HG02884 (cell line): ENCODE measurements around the gene HKDC1.
"Not testable (repeated sequence)": the region's sequence is repeated elsewhere in the genome, so short reads cannot be mapped to it uniquely, and the experiment has no call there.

ENCODE experiments used
- ATAC-seq: cut with Tn5 transposase; IDR thresholded peaks from one replicate; pipeline ENCODE4 v1.9.1; 2021; ENCODE audit warnings: mild to moderate bottlenecking, moderate library complexity; ENCODE audit not compliant: unreplicated experiment

The HKDC1 gene

DNA sequence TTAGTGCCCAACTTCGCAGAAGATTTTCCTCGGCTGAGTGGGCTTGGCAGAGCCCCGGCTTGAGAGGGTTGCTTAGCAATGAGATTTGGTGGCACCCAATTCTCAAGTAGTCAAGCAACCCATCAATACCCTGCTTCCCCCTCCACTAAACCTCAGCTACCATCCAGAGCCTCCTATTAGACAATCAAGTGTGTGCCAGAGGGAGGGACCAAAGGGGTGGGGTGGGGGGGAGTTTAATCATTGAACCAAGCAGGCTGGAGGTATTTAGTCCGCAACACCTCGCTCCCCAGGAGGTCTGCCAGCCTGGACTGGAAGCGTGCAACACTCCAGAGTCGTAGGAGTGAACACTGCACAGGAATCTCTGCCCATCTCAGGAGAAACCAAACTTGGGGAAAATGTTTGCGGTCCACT is at the start of gene HKDC1:
HKDC1 (plus strand) TSS at position 292 of the 411 bp plus-strand sequence; CDS start at position 396, 104 bp downstream.
- ATAC-seq: no peak

GRCh38 chr10:69172241-69172982 is 47.7 kb upstream of the HKDC1 start:
- no peak for ATAC-seq

DNA sequence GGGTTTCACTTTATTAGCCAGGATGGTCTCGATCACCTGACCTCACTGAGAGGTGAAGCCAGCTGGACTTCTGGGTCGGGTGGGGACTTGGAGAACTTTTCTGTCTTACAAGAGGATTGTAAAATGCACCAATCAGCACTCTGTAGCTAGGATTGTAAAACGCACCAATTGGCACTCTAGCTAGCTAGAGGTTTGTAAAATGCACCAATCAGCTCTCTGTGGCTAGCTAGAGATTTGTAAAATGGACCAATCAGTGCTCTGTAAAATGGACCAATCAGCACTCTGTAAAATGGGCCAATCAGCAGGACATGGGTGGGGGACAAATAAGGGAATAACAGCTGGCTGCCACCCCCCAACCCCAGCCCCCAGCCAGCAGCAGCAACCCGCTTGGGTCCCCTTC is 44.8 kb upstream of the HKDC1 start:
- ATAC-seq: not testable (repeated sequence)

DNA sequence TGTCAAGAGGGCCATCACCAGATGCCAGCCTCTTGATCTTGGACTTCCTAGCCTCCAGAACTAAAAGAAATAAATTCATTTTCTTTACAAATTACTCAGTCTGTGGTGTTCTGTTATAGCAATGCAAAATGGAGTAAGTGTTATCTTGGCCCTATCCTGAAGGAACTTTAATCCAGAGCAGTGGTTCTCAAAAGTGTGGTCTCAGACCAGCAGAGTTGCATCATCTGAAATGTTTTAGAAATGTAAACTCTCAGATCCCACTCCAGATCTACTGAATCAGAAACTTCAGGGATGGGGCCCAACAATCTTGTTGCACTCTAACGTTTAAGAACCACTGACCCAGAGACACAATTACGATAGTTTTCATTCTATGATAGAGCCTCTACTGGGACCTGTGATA is 43.3 kb upstream of the HKDC1 start:
- ATAC-seq: no peak

DNA sequence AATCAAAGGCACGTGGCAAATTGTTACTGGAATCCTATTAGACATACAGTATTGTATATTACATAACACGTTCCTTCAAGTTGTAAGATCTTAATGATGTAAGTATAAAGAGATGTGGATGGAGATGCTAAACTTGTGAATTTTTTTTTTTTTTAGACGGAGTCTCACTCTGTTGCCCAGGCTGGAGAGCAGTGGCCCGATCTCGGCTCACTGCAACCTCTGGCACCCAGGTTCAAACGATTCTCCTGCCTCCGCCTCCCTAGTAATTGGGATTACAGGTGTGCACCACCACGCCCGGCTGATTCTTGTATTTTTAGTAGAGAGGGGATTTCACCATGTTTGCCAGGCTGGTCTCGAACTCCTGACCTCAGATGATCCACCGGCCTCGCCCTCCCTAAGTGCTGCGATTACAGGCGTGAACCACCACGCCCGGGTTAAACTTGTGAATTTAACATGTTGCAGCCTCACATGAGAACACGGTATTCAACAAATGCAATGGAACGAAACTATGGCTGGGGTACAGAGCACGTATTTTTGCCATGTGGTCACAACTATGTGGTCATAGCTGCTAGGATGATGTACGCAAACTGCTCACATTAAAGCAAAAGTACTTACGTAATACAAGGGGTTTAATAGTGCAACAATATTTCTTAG is 40.9 kb upstream of the HKDC1 start:
- peak; percentile 23 for ATAC-seq

GRCh38 chr10:69179743-69180524 is 40.2 kb upstream of the HKDC1 start, which contains the start of gene SUPV3L1:
SUPV3L1 (plus strand) TSS chr10:69180234; CDS start chr10:69180292, 58 bp downstream.
- ATAC-seq: peak; percentile 82

DNA sequence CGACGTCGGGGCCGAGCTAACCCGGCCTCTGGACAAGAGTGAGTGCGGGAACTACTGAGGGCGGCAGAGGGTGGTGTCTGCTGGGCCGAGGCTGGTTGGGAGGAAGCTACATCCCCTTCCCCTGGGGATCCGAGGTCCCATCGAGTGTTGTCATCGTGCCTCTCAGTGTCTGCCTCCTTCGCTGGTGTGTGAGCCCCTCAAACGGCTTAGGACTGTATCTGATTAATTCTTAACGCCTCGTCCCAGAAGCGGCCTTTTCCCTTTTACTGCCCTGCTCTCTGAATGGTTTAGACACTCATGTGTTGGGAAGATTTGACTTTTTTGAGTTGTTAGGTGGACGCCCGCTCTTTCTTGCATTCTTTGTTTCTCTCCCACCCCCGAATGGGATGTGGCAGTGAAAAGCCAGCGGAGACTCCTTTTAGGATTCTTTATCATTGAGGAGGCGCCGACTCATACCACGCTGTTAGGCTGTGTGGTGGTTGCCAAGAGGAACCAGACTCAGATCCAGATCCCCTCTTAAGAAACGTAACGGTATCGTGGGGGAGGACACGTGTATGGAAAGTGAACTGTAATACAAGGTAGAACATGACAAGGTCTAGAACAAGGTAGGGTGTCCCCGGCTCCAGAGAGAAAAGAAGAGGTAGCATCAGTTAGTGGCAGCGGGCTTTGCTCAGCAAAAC is 39.5 kb upstream of the HKDC1 start:
- peak; percentile 23 for ATAC-seq

- no peak for ATAC-seq
Observed at GRCh38 chr10:69181433-69181832, 38.7 kb upstream of the HKDC1 start.

DNA sequence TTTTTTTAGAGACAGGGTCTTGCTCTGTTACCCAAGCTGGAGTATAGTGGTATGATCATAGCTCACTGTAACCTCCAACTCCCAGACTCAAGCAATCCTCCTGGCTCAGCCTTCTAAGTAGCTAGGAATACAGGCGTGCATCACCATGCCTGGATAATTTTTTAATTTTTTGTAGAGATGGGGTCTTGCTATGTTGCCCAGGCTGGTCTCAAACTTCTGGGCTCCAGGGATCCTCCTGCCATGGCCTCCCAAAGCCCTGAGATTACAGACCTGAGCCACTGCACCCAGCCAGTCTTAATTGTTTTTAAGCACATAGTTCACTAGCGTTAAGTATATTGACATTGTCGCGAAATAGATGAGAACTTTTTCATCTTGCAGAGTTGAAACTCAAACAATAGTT is 38.1 kb upstream of the HKDC1 start:
- no peak for ATAC-seq

DNA sequence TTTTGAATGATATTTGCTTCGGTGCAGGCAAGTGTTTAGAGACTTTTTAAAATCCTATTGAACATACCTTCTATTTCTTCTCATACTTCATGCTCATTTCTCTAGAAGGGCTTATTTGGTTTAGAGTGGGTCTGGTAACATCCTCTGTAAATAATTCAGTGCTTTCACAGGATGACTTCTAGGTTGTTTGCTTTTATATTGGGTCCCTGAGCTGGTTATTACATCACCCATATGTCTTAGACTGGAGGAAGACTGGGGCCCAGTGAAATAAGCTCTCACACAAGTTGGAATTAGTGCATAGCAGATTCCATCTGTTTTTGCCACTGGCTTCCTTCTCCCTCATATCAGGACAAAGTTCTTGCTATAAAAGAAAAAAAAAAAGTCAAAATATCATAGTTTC is 33.6 kb upstream of the HKDC1 start:
- no peak for ATAC-seq

DNA sequence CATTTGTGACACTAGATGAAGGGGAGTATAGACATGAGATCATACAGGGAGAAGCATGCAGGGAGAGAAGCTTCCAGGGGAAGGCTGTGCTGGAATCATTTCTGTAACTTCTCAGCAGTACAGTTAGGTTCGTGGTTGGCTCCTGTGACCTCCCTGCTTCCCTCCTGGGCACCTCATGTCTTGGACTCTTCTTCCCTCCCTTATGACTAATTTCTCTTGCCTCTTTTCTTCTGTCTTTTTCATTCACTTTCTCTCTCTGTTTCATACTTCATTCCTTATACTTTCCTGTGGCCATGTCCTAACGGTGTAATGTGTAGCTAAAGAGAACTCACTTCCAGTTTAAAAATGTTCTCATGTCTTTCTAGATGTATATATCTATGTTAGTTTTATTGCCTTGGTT is 19.1 kb upstream of the HKDC1 start:
- ATAC-seq: no peak

DNA sequence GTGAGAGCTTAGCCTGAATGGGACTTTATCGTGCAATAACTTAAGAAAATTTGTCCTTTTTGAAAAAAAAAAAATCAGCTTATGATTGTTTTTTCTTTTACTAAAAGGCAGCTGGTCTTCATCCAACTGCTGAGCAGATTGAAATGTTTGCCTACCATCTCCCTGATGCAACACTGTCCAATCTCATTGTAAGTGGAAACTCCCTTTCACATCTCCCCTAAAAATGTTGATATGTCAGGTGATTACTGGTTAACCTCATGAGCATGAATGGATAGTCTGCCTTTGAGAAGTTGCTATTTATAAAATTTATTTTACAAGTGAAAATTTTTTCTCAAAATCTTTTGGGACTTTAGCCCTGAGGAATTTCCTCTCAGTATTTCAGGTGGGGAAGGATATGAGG is 17.8 kb upstream of the HKDC1 start:
- no peak for ATAC-seq

- no peak for ATAC-seq
Observed at GRCh38 chr10:69208761-69209160, 11.4 kb upstream of the HKDC1 start.

- ATAC-seq: no peak
Observed at GRCh38 chr10:69209787-69210484, 10.2 kb upstream of the HKDC1 start.

GRCh38 chr10:69211104-69211503 is 9.0 kb upstream of the HKDC1 start:
- ATAC-seq: no peak

GRCh38 chr10:69211524-69211923 is 8.6 kb upstream of the HKDC1 start:
- no peak for ATAC-seq

- no peak for ATAC-seq
Observed at GRCh38 chr10:69213591-69214311, 6.4 kb upstream of the HKDC1 start.

DNA sequence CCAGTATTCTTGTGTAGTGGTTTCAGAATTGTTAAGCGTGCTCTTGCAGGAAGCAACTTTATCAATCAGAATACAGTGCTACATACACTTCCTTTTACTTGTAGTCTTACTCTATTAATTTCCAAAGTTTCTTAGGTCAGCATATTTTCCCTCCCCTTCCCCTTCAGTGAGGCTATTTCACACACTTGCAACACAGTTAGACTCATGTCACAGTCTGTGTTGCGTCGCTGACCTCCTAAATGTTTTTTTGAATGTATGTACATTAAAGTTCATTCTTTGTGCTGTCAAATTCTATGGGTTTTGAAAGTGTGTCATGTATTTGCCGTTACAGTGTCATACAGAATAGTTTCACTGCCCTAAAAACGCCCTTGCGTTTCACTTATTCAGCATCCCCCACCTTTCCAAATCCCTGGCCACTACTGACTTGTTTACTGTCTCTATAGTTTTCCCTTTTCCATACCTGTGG is 5.4 kb upstream of the HKDC1 start:
- ATAC-seq: no peak

GRCh38 chr10:69215405-69216171 is 4.5 kb upstream of the HKDC1 start:
- no peak for ATAC-seq
